ENCODE data around the gene RASGRF2.

DNA sequence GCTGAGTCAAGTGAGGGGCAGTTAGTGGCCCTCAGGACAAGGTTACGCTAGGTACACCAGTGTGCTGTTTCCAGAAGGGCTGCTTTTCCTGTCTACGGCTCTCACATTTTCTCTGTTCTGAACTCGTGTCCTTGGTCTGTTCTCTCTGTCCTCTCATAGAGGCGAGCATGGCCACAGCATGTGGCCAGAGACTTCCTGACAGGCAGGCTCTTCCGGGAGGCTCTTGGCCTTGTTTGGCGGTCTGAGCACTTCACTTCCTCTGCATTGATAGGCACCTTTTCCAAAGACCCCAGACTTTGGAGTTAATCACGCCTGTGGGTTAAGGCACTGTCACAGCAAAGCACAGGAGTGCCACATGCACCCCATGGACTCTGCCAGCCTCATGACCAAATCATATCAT, 274.1 kb downstream of the RASGRF2 start:
- no peak for TF ChIP-seq POLR2A (IDR thresholded peaks at IDR 0.05)
- TF ChIP-seq, protein P1, sequence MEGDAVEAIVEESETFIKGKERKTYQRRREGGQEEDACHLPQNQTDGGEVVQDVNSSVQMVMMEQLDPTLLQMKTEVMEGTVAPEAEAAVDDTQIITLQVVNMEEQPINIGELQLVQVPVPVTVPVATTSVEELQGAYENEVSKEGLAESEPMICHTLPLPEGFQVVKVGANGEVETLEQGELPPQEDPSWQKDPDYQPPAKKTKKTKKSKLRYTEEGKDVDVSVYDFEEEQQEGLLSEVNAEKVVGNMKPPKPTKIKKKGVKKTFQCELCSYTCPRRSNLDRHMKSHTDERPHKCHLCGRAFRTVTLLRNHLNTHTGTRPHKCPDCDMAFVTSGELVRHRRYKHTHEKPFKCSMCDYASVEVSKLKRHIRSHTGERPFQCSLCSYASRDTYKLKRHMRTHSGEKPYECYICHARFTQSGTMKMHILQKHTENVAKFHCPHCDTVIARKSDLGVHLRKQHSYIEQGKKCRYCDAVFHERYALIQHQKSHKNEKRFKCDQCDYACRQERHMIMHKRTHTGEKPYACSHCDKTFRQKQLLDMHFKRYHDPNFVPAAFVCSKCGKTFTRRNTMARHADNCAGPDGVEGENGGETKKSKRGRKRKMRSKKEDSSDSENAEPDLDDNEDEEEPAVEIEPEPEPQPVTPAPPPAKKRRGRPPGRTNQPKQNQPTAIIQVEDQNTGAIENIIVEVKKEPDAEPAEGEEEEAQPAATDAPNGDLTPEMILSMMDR (IDR thresholded peaks at IDR 0.05): no peak

All from transverse colon (tissue), 3 donors.